ENCODE results near the gene C5AR2. TPM values are rescaled to one million over a fixed set of nuclear protein-coding genes. Genes with fewer than 3 reads are reported as not detected.
"Not testable (repeated sequence)": the region's sequence is repeated elsewhere in the genome, so short reads cannot be mapped to it uniquely, and the experiment has no call there.

Gene C5AR2
- total RNA-seq, 1 experiment from 2014 or later, result not detected

DNA sequence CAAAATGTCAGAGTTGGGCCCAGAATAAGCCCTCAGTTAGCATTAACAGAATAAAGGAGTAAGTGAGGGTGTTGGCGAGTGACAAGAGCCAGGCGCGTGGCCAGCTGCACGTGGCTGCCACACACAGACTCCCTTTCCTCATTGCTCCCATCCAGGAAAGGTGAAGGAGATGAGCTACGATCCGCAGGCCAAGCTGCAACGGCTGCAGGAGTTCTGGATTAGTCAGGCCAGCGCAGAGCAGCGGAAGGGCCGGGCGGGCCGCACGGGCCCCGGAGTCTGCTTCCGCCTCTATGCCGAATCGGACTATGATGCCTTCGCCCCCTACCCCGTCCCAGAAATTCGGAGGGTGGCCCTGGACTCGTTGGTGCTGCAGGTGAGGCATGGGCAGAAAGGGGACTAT lies 30.3 kb downstream of the C5AR2 start:
- no peak for DNase-seq (ENCODE audit: low spot score)

DNA sequence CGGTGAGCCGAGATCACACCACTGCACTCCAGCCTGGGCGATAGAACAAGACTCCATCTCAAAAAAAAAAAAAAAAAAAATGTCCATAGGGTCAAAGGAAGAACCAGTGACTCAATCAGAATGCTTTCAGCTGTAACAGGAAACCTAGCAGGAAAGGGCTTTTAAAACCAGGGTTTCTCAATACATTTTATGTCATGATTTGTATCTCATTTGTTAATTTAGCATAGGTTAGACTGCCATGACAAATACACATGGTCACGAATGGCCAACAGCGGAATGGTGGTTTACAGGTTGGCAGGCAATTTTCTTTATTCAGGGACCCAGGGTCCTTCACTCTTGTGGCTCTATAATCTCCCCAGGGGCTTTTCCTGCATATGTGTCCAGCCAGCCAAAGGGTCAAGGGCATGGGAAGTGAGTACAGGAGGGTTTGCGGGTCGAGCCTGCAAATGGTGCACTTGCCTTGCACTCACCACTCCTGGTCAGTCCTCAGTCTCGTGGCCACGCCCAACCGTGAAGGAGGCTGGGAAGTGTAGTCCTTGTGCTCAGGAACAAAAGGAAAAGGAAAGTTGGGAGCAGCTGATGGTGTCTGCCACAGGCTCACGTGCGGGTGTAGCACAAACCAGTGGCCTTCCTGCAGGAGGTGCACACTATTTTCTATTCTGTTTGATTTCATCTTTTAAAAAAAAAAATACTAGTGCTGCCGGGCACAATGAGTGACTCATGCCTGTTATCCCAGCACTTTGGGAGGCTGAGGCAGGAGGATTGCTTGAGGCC lies 32.0 kb downstream of the C5AR2 start:
- DNase-seq (ENCODE audit: low spot score), result no peak

DNA sequence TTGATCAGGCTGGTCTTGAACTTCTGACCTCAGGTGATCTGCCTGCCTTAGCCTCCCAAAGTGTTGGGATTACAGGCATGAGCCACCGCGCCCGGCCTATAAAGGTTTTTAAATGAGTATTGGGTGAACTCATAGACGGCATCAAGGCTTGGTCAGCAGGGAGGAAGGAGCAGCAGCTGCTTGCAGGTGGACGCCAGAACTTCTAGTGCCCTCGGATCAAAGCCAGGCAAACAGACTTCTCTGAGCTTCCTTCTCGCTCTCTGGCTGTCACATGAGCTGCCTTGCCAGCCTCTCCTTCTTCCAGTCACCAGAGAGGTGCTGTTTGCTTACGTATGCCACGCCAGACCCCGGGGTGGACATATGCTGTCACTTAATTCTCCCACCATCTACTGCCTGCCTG lies 33.5 kb downstream of the C5AR2 start:
- DNase-seq (ENCODE audit: low spot score), result not testable (repeated sequence)

DNA sequence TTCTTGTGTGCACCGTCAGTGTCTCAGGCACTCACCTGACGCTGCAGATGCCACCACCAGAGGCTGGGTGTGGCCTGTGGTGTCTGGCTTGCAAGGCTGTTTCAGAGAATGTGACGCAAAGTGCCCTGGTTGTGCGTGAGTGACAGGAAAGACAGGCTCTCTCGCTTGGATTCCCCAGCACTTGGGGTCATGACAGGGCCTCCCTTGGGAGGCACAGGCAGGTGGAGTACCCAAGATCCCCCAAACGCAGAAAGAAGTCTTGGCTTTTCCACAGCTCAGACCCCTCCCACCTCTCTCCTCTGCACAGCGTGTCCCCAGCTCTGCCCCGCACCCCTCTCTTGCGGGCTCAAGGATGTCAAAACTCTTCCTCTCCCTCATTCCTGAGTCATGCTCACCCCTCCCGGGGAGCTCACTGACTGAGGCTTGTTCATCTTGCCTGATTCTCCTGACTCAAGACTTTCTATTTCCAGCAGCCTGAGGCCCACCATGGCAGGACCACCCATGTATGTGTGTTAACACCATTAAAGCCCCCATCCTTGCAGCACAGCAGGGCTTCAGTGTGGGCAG lies 38.2 kb downstream of the C5AR2 start:
- DNase-seq (ENCODE audit: low spot score), result peak; percentile 64

DNA sequence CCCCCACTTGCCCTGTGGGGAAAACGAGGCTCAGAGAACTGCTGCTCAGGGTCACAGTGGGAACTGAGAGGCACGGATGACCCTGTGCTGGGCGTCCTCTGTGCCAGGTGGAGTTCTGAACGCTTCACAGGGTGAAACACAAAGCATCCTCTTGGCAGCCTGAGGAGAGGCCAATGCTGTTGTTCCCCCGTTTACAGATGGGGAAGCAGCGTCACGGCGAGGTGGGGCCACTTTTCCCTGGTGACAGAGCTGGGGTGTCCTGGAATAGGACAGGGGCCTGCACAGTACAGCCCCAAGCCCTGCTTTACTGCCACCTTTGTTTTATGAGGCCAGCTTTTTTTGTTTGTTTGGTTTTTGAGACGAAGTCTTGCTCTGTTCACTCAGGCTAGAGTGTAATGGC lies 39.3 kb downstream of the C5AR2 start:
- no peak for DNase-seq (ENCODE audit: low spot score)

DNA sequence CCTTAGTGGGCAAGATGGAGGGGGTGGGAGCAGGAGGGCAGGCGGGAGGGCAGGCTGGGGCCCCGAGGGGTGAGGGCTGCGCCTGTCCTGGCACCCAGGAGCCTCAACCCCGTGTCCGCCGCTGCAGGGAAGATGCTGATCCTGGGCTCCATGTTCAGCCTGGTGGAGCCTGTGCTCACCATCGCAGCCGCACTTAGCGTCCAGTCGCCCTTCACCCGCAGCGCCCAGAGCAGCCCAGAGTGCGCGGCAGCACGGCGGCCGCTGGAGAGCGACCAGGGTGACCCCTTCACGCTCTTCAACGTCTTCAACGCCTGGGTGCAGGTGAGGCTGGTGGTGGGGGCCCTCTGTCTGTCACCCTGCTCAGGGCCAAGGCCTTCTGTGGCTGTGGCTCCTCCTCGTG lies 40.6 kb downstream of the C5AR2 start:
- no peak for DNase-seq (ENCODE audit: low spot score)

DNA sequence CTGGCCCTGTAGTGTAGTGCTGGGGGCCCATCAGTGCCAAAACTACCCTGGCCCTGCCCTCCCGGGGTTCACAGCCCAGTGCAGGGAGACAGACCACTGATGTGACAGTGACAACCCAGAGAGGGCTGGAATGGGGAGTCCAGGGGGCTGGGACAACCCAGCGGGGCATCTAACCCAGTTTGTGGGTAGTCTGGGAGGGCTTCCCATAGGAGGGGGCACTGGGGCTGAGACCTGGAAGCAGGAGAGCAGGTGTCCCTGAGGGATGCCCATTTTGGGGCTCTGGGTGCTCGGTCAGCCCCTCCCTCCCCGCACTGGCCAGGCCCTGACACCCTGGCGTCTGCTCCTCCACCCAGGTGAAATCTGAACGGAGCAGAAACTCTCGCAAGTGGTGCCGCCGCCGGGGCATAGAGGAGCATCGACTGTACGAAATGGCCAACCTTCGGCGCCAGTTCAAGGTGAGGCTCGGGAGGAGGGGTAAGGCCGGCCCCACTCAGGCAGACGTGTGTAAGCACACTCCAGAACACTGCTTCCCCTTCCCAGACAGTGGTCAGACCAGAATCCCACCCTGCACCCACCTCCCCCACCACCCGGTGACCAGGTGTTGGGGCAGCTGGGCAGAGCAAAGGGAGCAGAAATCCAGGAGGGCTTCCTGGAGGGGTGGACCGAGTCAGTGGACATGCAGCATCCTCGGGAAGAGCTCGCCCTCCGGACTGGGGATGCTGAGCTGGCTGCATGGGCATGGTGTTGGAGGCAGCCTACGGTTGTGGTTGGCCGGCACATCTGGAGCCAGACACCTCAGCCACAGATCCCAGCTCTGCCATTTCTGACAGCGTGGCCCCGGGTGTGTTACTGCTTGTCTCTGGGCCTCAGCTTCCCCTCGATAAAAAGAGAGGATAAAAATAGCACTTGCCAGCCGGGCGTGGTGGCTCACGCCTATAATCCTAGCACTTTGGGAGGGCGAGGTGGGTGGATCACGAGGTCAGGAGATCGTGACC lies 41.6 kb downstream of the C5AR2 start:
- DNase-seq (ENCODE audit: low spot score), result no peak

DNA sequence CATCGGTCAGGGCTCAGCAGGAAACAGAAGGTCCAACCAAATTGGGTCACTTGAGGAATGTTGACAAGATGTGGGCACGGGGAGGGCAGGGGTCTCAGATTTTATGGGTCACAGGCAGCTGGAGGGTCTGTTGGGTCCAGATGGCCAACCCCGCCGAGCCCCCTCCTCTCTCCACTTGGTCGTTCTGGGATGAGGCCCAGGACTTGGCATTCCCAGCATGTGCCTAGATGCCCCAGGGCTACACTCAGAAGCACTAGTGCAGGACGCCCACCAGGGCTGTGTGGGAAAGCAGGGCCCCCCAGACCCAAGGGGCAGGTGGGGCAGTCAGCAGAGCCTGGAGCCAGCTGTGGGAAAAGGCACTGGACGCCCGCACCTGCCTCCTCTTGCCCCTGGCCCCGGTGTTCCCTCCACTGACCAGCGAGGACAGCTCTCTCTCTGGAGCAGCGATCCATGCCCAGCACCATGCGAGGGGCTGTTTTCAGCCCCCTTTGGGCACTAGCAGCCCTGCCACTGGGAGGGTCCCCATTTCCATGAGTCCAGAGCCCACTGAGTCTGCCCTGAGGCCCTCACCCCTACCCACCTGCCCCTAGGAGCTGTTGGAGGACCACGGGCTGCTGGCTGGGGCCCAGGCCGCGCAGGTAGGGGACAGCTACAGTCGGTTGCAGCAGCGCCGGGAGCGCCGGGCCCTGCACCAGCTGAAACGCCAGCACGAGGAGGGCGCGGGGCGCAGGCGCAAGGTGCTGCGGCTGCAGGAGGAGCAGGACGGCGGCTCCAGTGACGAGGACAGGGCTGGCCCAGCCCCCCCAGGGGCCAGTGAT lies 43.1 kb downstream of the C5AR2 start:
- DNase-seq (ENCODE audit: low spot score), result no peak

DNA sequence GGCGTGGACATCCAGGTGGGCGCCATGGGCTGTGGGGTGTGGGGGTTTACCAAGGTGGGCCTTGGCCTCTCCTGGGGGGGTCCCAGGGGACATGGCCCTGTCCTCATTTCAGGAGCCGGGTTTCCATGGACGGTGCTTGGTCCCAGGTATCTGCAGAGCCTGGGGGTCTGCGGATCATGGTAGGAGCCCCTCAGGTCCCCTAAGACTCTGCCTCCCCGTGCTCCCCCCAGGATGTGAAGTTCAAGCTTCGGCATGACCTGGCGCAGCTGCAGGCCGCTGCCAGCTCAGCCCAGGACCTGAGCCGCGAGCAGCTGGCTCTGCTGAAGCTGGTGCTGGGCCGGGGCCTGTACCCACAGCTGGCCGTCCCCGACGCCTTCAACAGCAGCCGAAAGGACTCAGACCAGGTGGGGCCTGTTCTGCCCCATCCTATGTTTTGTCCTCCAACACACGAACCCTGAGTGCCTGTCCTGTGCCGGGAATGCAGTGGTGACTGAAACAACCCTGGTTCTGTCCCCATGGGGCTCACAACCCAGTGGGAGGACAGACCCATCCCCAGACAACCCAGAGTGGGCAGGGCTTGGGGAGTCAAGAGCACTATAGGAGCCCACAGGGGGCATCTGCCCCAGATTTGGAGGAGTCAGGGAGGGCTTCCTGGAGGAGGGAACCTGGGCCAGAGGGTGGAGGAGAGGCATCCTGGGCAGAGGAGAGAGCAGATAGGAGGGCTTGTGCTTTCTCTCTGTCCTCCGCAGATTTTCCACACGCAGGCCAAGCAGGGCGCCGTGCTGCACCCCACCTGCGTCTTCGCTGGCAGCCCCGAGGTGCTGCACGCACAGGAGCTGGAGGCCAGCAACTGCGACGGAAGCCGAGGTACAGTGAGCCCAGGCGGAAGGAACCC lies 44.0 kb downstream of the C5AR2 start:
- no peak for DNase-seq (ENCODE audit: low spot score)

DNA sequence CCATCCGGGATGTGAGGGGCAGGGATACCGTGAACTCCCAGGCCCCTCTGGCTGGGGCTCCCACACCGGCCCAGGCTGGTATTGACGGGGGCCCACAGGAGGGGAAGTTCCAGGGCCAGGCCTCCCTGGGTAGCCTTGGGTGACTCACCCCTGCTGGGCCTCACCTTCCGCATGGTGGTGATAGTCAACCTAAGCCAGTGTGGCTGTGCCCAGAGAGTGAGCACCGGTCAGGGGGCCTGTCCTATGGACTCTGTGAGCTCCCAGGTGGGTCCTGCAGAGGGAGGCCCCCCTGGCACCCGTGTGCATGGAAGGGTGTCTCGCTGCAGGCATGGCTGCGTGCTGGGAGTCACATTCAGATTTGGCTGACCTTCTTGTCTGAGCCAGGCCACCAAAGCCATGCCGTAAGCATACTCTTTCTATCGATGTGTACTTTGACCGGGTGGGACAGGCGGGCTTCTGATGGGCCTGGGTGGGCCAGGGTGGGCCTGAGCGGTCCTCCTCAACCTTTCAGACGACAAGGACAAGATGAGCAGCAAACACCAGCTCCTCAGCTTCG lies 44.7 kb downstream of the C5AR2 start:
- no peak for DNase-seq (ENCODE audit: low spot score)

DNA sequence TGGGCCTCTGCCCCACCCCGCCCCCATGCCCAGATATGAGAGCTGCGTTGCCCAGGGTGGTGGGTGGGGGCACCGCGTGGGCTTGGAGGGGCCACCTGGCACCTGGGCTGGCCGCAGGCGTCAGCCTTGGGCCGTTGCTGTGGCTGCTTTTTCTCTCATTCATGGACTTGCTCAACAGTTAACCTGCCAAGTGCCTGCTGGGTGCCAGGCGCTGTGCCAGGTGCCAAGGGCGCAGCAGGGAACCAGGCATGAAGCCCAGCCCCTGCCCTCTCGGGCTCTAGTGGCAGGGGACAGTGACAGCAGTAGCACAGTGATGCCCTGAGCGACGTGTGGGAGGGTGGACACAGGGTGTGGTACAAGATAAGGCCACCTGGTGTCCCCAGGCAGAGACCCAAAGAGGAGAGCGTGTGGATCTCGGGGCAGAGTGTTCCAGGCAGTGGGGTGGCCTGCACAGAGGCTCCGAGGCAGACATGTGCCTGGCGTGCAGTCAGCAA lies 45.3 kb downstream of the C5AR2 start:
- no peak for DNase-seq (ENCODE audit: low spot score)

DNA sequence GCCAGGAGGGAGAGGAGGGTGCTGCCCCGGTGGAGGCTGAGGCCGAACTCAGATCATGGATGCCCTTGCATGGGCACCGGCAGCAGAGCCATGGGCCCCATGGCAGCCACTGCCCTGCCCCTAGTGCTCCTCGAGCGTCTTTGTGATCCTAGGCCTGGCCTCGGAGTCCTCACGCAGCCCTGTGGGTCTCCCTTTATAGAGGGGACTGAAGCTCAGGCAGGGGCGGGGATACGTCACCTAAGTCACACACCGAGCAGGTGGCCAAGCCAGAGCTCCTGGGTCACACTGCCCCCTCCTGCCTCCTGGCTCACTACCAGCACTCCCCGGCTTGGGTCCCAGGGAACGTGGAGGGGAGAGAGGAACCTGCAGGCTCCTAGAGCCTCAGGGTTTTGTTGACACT lies 45.8 kb downstream of the C5AR2 start:
- no peak for DNase-seq (ENCODE audit: low spot score)

DNA sequence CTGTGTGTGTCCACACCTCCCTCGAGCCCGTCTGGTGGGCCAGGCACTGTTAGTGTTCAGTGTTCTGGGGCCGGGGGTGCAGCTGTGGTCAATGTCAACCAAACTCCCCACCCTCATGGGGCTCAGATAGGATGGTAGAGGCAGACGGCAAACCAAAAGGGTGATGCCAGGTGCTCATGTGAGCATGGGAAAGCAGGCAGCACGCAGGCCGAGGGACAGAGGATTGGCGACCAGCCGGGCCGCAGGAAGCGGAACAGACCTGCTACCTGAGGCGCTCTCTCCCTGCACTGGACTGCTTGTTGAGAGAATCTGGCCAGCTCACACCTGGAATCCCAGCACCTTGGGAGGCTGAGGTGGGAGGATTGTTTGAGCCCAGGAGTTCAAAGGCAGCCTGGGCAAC lies 46.3 kb downstream of the C5AR2 start:
- DNase-seq (ENCODE audit: low spot score), result no peak

DNA sequence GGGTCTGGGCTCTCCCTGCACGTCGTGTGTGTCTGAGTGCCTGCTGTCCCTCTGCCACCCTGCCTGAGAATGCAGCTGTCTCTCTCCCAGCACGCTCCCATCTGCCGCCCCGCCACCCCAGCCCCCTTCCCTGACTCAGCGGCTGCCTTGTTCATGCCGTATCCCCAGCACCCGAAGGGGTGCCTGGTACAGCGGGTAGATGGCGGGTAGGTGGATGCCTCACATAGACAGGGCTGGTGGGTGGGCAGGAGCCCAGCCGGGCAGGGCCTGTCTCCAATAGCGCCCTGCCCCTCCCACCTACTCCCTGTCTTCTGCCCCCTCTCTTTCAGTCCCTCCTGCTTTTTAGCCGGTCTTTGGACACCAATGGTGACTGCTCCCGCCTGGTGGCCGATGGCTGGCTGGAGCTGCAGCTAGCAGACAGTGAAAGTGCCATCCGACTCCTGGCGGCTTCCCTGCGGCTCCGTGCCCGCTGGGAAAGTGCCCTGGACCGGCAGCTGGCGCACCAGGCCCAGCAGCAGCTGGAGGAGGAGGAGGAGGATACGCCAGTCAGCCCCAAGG lies 47.5 kb downstream of the C5AR2 start:
- no peak for DNase-seq (ENCODE audit: low spot score)

DNA sequence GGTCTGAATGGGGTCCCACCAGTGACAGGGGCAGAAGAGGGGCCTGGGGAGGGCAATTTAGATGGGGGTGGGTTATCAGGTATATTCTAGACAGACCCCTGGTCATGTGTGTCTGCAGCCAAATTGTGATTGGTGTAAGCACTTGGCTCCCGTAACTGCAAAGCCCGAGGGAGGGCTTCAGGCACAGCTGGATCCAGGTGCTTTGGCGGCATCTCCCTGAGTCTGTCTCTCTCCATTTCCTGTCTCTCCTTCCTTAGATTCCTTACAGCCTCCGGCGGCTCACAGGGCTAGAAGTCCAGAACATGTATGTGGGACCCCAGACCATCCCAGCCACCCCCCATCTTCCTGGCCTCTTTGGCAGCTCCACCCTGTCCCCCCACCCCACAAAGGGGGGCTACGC lies 48.6 kb downstream of the C5AR2 start:
- no peak for DNase-seq (ENCODE audit: low spot score)

DNA sequence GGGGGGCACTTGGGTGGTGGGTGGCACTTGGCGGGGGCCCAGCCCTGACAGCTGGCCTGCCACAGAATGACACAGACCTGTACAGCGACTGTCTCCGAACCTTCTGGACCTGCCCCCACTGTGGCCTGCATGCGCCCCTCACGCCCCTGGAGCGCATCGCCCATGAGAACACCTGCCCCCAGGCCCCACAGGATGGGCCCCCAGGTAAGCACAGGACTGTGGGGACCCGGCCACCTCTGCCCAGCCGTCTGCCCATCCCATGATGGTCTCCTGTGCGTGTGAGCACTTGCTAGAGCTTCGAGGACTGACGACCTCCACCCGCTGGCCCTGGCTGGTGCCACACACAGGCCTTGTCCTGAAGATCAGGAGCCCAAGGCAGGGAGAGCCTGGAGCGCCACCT lies 49.1 kb downstream of the C5AR2 start:
- DNase-seq (ENCODE audit: low spot score), result no peak

DNA sequence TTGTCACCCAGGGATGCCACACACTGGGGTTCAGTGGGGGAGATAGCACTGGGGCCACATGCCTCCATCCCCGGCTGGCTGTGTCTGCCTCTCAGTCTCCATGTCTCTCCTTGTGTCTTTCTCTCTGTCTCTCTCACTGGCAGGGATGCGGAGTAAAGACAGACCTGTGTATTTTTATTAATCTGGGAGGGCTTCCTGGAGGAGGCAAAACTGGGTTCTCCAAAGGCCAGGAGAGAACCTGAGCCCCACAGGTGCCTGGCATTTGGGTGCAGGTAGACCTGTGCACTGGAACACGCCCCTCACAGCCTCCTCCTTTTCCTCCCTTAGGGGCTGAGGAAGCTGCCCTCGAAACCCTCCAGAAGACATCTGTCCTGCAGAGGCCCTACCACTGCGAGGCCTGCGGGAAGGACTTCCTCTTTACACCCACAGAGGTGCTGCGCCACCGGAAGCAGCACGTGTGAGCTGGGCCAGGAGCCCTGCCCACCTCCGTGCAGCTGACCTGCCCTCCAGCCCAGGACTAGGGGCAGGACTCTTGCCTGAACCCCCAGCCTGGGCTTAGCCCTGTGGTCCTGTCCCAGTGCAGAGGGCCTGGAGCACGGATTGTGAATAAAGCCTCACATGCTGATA lies 49.8 kb downstream of the C5AR2 start:
- no peak for DNase-seq (ENCODE audit: low spot score)

DNA sequence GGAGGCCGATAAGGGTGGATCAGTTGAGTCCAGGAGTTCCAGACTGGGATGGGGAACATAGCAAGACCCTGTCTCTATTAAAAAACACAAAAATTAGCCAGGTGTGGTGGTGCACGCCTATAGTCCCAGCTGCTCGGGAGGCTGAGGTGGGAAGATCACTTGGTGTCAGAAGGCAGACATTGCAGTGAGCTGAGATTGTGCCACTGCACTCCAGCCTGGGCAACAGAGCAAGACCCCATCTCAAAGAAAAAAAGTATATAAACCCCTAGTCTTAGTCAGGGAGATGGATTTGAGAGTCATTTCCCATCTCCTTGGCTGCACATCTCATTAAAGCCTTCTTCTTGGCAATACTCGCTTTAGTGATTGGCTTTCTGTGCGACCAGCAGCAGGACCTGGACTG lies 51.9 kb downstream of the C5AR2 start:
- DNase-seq (ENCODE audit: low spot score), result not testable (repeated sequence)

DNA sequence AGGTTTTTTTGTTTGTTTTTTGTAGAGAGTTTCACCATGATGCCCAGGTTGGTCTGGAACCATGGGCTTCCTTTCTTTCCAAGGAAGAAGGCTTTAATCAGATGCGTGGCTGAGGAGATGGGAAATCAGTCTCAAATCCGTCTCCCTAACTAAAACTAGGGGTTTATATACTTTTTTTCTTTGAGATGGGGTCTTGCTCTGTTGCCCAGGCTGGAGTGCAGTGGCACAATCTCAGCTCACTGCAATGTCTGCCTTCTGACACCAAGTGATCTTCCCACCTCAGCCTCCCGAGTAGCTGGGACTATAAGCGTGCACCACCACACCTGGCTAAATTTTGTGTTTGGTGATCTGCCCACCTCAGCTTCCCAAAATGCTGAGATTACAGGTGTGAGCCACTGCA lies 52.6 kb downstream of the C5AR2 start:
- not testable (repeated sequence) for DNase-seq (ENCODE audit: low spot score)
